ENCODE measurements around the gene OR52N5. TPM values are rescaled to one million over a fixed set of nuclear protein-coding genes. Genes with fewer than 3 reads are reported as not detected.

OR52N5 gene
- polyA plus RNA-seq, 1 of the 3 experiments (the other 2 are of a cell fraction): not detected

DNA sequence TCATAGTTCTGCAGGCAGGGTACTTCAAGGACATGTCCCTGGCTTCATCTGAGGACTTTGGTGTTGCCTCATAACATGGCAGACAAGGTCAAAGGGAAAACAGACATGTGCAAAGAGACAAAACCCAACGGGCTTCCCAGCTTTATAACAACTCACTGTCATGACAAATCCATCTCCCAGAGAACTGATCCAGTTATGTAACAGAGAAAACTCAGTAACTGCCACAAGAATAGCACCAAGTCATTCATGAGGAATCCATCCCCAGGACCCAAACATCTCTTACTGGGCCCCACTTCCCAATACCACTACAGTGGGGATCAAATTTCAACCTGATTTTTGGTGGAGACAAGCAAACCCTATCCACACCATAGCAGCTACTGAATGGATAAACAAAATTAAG is 16.1 kb downstream of the OR52N5 start:
- WGBS (ENCODE audit: low lambda C conversion rate): 0% methylated on average over 1 of the region's 1 CpG
- Histone ChIP-seq H3K4me2 (no peak overlapping the region), H3K9ac (no peak overlapping the region), H3K9me3 (no peaks in the 10 kb centered on the region), H3K27ac (ENCODE audit: low read depth in 2 of 2, low read length in 1 of 2) (no peak overlapping the region), H3K9me2 (no peaks in the 10 kb centered on the region), H3F3A (replicated peaks; ENCODE audit: insufficient read depth) (no peaks in the 10 kb centered on the region), H4K20me1 (ENCODE audit: insufficient read depth) (no peaks in the 10 kb centered on the region), H3K4me1 (ENCODE audit: control insufficient read depth in 1 of 2, insufficient read depth in 2 of 2, low read depth in 1 of 2, low read length in 1 of 2) (no peaks in the 10 kb centered on the region), H3K79me2 (ENCODE audit: insufficient read depth) (no peaks in the 10 kb centered on the region), H3K27me3 (ENCODE audit: insufficient read depth) (no peaks in the 10 kb centered on the region), H3K36me3 (replicated peaks in 1 of 2; ENCODE audit: control insufficient read depth in 1 of 2, insufficient read depth in 2 of 2, low read length in 1 of 2) (no peaks in the 10 kb centered on the region), H3K4me3 (ENCODE audit: low read depth in 2 of 2, low read length in 1 of 2) (no peak overlapping the region), H2AFZ (ENCODE audit: low read depth) (no peak overlapping the region)
- POLR2A ChIA-PET: no interaction called here
- CTCF ChIA-PET: no interaction called here
- DNase-seq: no peak
- no peak for TF ChIP-seq FOSL2 (IDR thresholded peaks at IDR 0.05; ENCODE audit: borderline replicate concordance, low read depth)
- TF ChIP-seq, protein P1, sequence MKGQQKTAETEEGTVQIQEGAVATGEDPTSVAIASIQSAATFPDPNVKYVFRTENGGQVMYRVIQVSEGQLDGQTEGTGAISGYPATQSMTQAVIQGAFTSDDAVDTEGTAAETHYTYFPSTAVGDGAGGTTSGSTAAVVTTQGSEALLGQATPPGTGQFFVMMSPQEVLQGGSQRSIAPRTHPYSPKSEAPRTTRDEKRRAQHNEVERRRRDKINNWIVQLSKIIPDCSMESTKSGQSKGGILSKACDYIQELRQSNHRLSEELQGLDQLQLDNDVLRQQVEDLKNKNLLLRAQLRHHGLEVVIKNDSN (IDR thresholded peaks at IDR 0.05; ENCODE audit: borderline replicate concordance, low read depth): no peak
- no peak for TF ChIP-seq NFIC (IDR thresholded peaks at IDR 0.05; ENCODE audit: borderline replicate concordance)
- TF ChIP-seq RCOR1 (IDR thresholded peaks at IDR 0.05; ENCODE audit: low read length): no peak

DNA sequence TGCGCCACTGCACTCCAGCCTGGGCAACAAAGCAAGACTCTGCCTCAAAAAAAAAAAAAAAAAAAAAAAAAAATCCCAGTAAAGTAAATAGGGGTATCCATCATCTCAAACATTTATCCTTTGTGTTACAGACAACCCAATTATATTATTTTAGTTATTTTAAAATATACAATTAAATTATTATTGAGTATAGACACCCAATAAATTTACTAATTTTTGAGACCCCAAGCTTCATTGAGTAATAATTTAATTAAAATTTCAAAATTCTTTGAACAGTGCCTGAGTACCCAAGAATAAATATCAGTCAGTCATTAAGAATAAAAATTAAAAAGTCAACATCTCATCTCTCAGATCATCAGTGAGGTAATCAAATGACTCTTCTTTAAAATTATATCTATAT is 29.2 kb downstream of the OR52N5 start, which contains the start of gene OR52N4:
Gene OR52N4 (plus strand): TSS at position 301 of the 400 bp plus-strand sequence. CDS start 498 bp downstream, outside the sequence.
- H3K9ac ChIP-seq: no peak within 1 kb of the TSS
- ChIA-PET CTCF (interaction anchor here (0.6 to 0.8 kb wide), 2 partner anchors 25 to 30 kb away, joined by 3 read pairs; no protein-coding TSS in a partner anchor), POLR2A (no interaction called here)
- H3K4me3 ChIP-seq (ENCODE audit: low read depth in 2 of 2, low read length in 1 of 2): no peak within 1 kb of the TSS
- no peaks in the 10 kb centered on the region for H3K9me2 ChIP-seq
- H3K79me2 ChIP-seq (ENCODE audit: insufficient read depth): no peaks in the 10 kb centered on the region
- no peak for DNase-seq
- no peaks in the 10 kb centered on the region for H3F3A ChIP-seq (replicated peaks; ENCODE audit: insufficient read depth)
- H3K27me3 ChIP-seq (ENCODE audit: insufficient read depth): no peaks in the 10 kb centered on the region
- TF ChIP-seq FOSL2 (IDR thresholded peaks at IDR 0.05; ENCODE audit: borderline replicate concordance, low read depth) (no peak), RAD21 (IDR thresholded peaks at IDR 0.05; ENCODE audit: low read length) (no peak)
- TF ChIP-seq, protein P2, sequence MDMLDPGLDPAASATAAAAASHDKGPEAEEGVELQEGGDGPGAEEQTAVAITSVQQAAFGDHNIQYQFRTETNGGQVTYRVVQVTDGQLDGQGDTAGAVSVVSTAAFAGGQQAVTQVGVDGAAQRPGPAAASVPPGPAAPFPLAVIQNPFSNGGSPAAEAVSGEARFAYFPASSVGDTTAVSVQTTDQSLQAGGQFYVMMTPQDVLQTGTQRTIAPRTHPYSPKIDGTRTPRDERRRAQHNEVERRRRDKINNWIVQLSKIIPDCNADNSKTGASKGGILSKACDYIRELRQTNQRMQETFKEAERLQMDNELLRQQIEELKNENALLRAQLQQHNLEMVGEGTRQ (IDR thresholded peaks at IDR 0.05; ENCODE audit: borderline replicate concordance, low read depth, low read length): no peak
- TF ChIP-seq, protein P3, sequence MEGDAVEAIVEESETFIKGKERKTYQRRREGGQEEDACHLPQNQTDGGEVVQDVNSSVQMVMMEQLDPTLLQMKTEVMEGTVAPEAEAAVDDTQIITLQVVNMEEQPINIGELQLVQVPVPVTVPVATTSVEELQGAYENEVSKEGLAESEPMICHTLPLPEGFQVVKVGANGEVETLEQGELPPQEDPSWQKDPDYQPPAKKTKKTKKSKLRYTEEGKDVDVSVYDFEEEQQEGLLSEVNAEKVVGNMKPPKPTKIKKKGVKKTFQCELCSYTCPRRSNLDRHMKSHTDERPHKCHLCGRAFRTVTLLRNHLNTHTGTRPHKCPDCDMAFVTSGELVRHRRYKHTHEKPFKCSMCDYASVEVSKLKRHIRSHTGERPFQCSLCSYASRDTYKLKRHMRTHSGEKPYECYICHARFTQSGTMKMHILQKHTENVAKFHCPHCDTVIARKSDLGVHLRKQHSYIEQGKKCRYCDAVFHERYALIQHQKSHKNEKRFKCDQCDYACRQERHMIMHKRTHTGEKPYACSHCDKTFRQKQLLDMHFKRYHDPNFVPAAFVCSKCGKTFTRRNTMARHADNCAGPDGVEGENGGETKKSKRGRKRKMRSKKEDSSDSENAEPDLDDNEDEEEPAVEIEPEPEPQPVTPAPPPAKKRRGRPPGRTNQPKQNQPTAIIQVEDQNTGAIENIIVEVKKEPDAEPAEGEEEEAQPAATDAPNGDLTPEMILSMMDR (IDR thresholded peaks at IDR 0.05): no peak
- TF ChIP-seq, protein P4, sequence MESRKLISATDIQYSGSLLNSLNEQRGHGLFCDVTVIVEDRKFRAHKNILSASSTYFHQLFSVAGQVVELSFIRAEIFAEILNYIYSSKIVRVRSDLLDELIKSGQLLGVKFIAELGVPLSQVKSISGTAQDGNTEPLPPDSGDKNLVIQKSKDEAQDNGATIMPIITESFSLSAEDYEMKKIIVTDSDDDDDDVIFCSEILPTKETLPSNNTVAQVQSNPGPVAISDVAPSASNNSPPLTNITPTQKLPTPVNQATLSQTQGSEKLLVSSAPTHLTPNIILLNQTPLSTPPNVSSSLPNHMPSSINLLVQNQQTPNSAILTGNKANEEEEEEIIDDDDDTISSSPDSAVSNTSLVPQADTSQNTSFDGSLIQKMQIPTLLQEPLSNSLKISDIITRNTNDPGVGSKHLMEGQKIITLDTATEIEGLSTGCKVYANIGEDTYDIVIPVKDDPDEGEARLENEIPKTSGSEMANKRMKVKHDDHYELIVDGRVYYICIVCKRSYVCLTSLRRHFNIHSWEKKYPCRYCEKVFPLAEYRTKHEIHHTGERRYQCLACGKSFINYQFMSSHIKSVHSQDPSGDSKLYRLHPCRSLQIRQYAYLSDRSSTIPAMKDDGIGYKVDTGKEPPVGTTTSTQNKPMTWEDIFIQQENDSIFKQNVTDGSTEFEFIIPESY (IDR thresholded peaks at IDR 0.05; ENCODE audit: borderline replicate concordance, low read depth): no peak
- TF ChIP-seq, protein P5, sequence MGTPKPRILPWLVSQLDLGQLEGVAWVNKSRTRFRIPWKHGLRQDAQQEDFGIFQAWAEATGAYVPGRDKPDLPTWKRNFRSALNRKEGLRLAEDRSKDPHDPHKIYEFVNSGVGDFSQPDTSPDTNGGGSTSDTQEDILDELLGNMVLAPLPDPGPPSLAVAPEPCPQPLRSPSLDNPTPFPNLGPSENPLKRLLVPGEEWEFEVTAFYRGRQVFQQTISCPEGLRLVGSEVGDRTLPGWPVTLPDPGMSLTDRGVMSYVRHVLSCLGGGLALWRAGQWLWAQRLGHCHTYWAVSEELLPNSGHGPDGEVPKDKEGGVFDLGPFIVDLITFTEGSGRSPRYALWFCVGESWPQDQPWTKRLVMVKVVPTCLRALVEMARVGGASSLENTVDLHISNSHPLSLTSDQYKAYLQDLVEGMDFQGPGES (IDR thresholded peaks at IDR 0.05; ENCODE audit: low read depth, low read length): no peak
- no peak within 1 kb of the TSS for H3K27ac ChIP-seq (ENCODE audit: low read depth in 2 of 2, low read length in 1 of 2)
- 0% methylated on average over 1 of the region's 1 CpG for WGBS (ENCODE audit: low lambda C conversion rate)
- H3K9me3 ChIP-seq: no peaks in the 10 kb centered on the region
- H3K4me1 ChIP-seq (ENCODE audit: control insufficient read depth in 1 of 2, insufficient read depth in 2 of 2, low read depth in 1 of 2, low read length in 1 of 2): no peaks in the 10 kb centered on the region
- no peaks in the 10 kb centered on the region for H3K36me3 ChIP-seq (replicated peaks in 1 of 2; ENCODE audit: control insufficient read depth in 1 of 2, insufficient read depth in 2 of 2, low read length in 1 of 2)
- no peak within 1 kb of the TSS for H3K4me2 ChIP-seq
- H2AFZ ChIP-seq (ENCODE audit: low read depth): no peak within 1 kb of the TSS
- H4K20me1 ChIP-seq (ENCODE audit: insufficient read depth): no peaks in the 10 kb centered on the region
